HG03457 (cell line): ENCODE results near the gene FXYD2.

Experiments used
- ATAC-seq: cut with Tn5 transposase; IDR thresholded peaks from one replicate; pipeline ENCODE4 v1.9.1; 2021; ENCODE audit warnings: moderate number of reproducible peaks; ENCODE audit not compliant: unreplicated experiment

Gene FXYD2

GRCh38 chr11:117770061-117770460, 54.5 kb downstream of the FXYD2 start:
- no peak for ATAC-seq
